Measurements from ENCODE around the gene GLS2. TPM values are rescaled to one million over a fixed set of nuclear protein-coding genes. Genes with fewer than 3 reads are reported as not detected.

Gene GLS2
- polyA plus RNA-seq (2011; rRNA removed) (0.36 and 0.61 TPM in 2 replicates), polyA plus RNA-seq (2017; fragmentation: RNase III; extraction: RNeasy Plus Mini Kit Qiagen cat#74134 plus additional on column Dnase treatment) (0.07 to 0.44 TPM (median 0.18 TPM) in 3 replicates), polyA minus RNA-seq (2011; rRNA and poly(A)+ RNA removed) (0.17 and 1.1 TPM in 2 replicates)
- 0.16 and 0.30 TPM in 2 replicates for polyA plus RNA-seq (2012; cell fraction: cytosol; rRNA removed)
- polyA plus RNA-seq (2012; cell fraction: nucleus; rRNA removed), result 0.09 and 0.24 TPM in 2 replicates

GRCh38 chr12:56488041-56488955 lies at the start of gene GLS2:
TSS of gene GLS2 (minus strand) at chr12:56488161. CDS start at chr12:56488118, 43 bp downstream.
- FAIRE-seq (no peak), DNase-seq (ENCODE audit: low read depth in 1 of 2, low spot score in 1 of 2) (peak; percentile 69 to 75), ATAC-seq (peak; percentile 85 to 93)
- Histone ChIP-seq H3K4me3 (peak within 1 kb of the TSS; percentile 35), H3K4me1 (peaks cover 17% of the 10 kb centered on the region), H3K4me2 (peak within 1 kb of the TSS; percentile 70), H3K9me3 (no peaks in the 10 kb centered on the region), H3K27ac (peak within 1 kb of the TSS; percentile 8 to 19; a peak in 3 of 6 replicates)
- CTCF ChIA-PET, result interaction anchor here (0.5 to 4.6 kb wide), 5 partner anchors 9 to 48 kb away, joined by 3 to 19 read pairs (median 4); partner anchors contain the start of gene SPRYD4
- POLR2A ChIA-PET, result no interaction called here
- WGBS (ENCODE audit: missing lambda C conversion rate), result 45% methylated on average over 52 of the region's 59 CpGs
- TF ChIP-seq CBX8 (IDR thresholded peaks at IDR 0.05) (no peak), EHMT2 (IDR thresholded peaks at IDR 0.05; ENCODE audit: low read depth) (no peak), HMGXB4 (CRISPR knock-in tag; IDR thresholded peaks at IDR 0.05; ENCODE audit: borderline replicate concordance) (no peak), TFCP2L1 (CRISPR knock-in tag; IDR thresholded peaks at IDR 0.05) (no peak), SREBF2 (IDR thresholded peaks at IDR 0.05) (no peak), CTCF (IDR thresholded peaks at IDR 0.05) (no peak), FOXS1 (CRISPR knock-in tag; IDR thresholded peaks at IDR 0.05) (no peak), RNF2 (IDR thresholded peaks at IDR 0.05; ENCODE audit: borderline replicate concordance, low read depth) (no peak), KDM5A (IDR thresholded peaks at IDR 0.05) (no peak), FOSL2 (IDR thresholded peaks at IDR 0.05) (no peak), FOSL2 (CRISPR knock-in tag; IDR thresholded peaks at IDR 0.05) (no peak), MAX (IDR thresholded peaks at IDR 0.05) (peak; percentile 98), POLR2A (IDR thresholded peaks at IDR 0.05; ENCODE audit: low read length) (peak; percentile 10; the same call in 1 of the 2 replicates), NFE2L2 (conservative IDR thresholded peaks at IDR 0.05; ENCODE audit: low read length) (no peak), NPAS2 (CRISPR knock-in tag; IDR thresholded peaks at IDR 0.05; ENCODE audit: borderline replicate concordance) (no peak), MAFK (IDR thresholded peaks at IDR 0.05; ENCODE audit: partially characterized antibody) (no peak), HOXB5 (CRISPR knock-in tag; IDR thresholded peaks at IDR 0.05) (no peak), ELK1 (IDR thresholded peaks at IDR 0.05; ENCODE audit: low read depth, low read length) (no peak), HOXA7 (CRISPR knock-in tag; IDR thresholded peaks at IDR 0.05) (no peak), ZNF302 (CRISPR knock-in tag; IDR thresholded peaks at IDR 0.05) (no peak), E2F6 (IDR thresholded peaks at IDR 0.05; ENCODE audit: borderline replicate concordance, low read depth) (peak; percentile 99), RAD21 (conservative IDR thresholded peaks at IDR 0.05 in 1 of 2, IDR thresholded peaks at IDR 0.05 in 1 of 2) (no peak), NR3C1 (IDR thresholded peaks at IDR 0.05) (no peak), JUN (IDR thresholded peaks at IDR 0.05) (no peak), EHF (CRISPR knock-in tag; IDR thresholded peaks at IDR 0.05) (no peak), RARB (CRISPR knock-in tag; IDR thresholded peaks at IDR 0.05) (no peak), EP300 (IDR thresholded peaks at IDR 0.05) (no peak), MAZ (IDR thresholded peaks at IDR 0.05; ENCODE audit: borderline replicate concordance, low read depth, low read length) (no peak), CBX2 (IDR thresholded peaks at IDR 0.05; ENCODE audit: borderline replicate concordance, low read depth) (no peak), CHD2 (IDR thresholded peaks at IDR 0.05; ENCODE audit: low read length, partially characterized antibody) (no peak), ZC3H11A (IDR thresholded peaks at IDR 0.05) (no peak)

Data from A549 (cell line).